Subcutaneous adipose tissue (tissue), 4 donors: ENCODE measurements around the gene GKAP1. TPM values are rescaled to one million over a fixed set of nuclear protein-coding genes. Genes with fewer than 3 reads are reported as not detected.
"Not testable (repeated sequence)": the region's sequence is repeated elsewhere in the genome, so short reads cannot be mapped to it uniquely, and the experiment has no call there.

Experiments
- CTCF ChIP-seq: fragments of 450-650 bp; IDR thresholded peaks from one replicate; pipeline ENCODE4 v1.5.1; 2016; ENCODE audit warnings: low read depth, mild to moderate bottlenecking, control low read depth, antibody characterized with exemption, moderate library complexity
- total RNA-seq, 4 donors: library from RNA; depleted of rRNA; stranded (reverse); fragments of >200 nt; gene quantifications; one replicate each; pipeline ENCODE4 v1.1.0, GENCODE V29; 2016

GKAP1 gene
- total RNA-seq, result 10 to 100 TPM in 3 of 4 donors, 1 to 10 TPM in 1; 9.3 to 17.5 (median 15.9) TPM

DNA sequence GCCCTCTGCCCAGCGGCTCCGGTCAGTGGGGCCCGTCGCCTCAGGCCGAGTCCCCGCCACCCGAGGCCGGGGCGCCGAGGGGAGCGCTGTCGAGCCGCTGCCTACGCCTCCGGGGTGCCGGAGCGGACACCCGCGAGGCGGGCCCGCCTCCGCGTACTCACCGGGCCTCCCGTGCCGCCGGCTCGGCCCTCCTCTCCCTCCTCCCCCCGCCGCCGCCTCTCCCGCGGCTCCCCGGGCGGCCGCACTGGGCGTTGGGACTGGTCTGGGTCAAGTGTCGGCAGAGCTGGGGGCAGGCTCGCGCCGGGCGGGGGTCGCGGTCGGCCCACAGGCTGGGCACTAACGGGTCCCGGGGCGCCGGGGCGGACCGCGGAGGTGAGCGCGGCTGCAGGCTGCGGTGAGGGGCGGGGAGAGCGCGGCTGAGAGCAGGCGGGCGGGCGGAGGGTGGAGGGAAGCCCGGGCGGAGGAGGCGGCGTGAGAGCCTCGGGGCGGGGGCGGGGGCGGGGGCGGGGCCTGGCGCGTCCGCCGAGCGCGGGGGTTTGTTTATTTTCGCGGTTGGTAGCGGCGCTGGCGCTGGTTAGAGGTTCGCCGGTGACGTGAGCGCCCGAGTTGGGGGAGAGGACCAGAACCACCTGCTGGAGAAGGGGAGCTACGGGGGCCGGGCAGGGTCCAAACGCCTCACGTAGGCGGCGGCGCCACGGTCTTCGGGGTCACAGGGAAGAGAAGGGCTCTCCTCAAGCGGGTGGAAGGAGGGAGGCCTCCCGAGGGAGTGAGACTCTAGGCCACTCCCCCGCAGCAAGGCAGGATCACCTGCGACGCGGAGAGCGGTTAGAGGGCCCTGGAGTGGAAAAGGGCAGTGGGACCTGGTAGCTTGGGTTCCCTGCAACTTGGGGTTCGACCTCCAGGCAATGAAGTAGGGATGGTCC lies at the start of gene GKAP1:
TSS of gene GKAP1 (minus strand) at position 414 of the 923 bp plus-strand sequence. CDS start 11,252 bp downstream, outside the sequence.
- not testable (repeated sequence) for TF ChIP-seq CTCF

DNA sequence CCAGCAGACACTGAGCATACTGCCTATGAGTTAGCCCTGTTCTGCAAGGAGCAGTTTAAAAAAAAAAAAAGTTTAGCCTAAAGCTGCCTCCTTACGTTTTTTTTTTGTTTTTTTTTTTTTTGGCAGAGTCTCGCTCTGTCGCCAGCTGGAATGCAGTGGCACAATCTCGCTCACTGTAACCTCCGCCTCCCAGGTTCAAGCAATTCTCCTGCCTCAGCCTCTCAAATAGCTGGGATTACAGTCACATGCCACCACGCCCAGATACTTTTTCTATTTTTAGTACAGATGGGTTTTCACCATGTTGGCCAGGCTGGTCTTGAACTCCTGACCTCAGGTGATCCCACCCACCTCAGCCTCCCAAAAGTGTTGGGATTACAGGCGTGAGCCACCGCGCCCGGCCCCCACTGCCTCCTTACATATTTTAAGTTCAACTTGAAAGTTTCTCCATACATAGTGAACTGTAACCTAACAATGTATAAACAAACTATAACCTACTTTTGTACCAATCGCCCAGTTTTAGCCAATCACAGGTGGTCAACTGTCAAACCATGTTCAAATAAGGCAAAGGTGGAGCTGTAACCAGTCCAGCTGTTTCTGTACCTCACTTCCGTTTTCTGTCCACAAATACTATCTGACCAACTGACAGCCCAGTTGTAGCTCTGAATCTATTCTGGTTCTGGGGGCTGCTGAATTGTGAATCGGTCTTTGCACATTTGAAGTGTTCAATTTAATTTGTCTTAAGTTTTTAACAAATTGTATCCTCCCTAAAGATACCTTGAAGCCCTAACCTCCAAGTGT lies 17.1 kb downstream of the GKAP1 start:
- no peak for TF ChIP-seq CTCF

- TF ChIP-seq CTCF, result no peak
Observed at GRCh38 chr9:83794051-83794450, 23.5 kb downstream of the GKAP1 start.

DNA sequence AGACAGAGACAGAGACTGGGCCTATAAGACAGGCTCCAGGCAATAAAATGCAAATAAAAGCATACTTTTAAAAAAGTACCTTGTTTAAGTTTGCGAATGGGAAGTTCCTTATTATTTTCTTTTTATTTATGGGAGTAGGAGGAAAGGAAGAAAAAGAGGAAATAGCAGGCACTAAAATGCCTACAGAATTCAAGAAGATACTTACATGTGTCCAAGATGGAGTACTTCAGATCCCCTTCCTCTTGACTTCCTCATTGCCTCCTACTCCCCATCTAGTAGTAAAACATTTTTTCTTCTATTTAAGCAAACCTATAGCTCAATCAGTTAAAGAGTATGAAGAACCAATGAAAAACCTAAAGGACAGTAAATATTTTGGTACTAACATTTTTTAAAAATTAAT lies 24.8 kb downstream of the GKAP1 start:
- TF ChIP-seq CTCF, result no peak

- TF ChIP-seq CTCF, result no peak
Observed at GRCh38 chr9:83778164-83778563, 39.4 kb downstream of the GKAP1 start.

DNA sequence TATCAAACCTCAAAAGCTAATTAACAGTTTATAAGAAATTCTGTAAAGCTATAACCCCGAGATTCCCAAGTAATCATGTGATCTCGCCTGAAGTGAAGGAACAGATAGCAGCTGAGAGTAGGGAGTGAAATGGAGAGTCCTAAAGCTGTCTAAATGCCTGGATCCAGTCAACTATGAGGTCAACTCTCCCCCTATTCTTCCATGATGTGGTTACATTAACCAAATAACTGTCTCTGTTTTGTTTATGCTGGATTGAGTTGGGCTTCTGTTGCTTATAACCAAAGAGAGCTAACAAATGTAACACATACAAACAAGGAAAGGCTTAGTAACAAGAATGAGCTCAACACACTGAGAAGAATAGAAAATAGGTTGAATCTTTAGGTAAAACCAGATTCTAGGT lies 41.6 kb downstream of the GKAP1 start:
- no peak for TF ChIP-seq CTCF

GRCh38 chr9:83772860-83773259 lies 44.7 kb downstream of the GKAP1 start:
- TF ChIP-seq CTCF, result no peak
